Superior temporal gyrus (tissue), 1 donor: ENCODE measurements around the gene CDC42EP1.

ENCODE experiments used
- DNase-seq: peaks from one replicate; pipeline ENCODE4 v3.0.0-alpha.2; 2016; ENCODE audit errors: extremely low spot score

Gene CDC42EP1

DNA sequence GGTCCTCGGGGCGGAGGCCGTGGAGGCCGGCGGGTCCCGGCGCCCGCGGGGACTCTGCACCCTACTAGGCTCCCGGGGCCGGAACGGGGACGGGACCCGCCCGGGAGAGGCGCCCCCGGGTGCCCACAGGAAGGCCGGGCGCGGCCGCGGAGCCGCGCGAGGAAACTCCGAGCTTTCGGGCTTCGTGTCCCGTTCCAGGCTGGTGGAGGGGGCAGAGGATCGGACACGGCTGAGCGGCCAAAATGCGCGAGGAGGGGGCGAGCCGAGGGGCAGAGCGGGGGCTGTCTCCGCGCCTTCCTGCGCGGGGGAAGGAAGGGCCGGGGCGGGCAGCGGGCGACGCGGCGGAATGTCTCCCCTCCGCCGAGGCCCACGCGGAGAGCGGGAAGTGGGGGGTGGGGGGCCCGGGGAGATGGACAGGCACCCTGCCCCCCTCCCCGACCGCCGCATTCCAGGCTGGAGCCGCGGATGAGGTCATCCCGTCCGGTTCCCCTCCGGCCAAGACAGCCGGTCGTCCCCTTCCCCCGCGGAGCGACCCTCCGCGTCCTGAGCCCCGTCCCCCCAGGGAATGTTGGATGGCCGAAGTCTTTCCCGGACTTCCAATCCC lies 430 bp downstream of the CDC42EP1 start:
- no peak for DNase-seq

DNA sequence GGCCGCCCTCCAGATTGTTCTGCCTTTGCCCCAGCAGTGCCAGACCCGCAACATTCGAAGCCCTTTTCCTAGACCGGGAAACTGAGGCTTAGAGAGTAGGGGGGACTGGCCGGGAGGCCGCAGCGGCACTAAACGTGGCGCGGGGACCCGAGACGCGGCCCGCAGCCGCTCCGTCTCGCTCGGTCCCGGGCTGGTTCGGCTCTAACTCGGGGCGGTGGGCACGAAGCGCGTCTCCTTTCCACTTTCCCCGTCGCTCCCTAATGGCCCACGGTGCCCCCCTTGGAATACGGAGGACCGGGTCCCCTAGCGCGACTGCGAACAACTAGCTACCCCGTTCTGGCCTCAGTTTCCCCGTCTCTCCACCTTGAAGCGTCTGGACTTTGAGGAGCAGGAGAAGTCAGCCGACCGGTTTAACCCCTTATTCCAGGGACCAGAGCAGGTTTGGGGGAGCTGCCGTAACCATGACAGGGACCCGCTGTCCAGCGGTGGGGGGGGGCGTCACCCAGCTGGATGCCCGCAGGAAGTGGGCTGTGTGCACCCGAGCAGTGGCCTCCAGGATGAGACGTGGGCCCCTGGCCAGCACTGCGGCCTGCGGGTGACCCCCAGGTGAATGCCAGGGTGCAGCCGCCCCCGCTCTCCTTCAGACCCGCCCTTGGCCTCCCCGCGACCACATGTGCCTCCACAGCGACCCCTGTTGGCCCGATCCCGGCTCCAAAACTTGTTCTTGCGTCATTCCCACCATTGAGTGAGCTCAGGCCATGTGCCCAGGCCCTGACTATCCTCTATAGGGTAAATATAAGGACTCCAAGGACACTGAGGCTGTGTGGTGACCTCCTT lies 1.1 kb downstream of the CDC42EP1 start:
- DNase-seq = peak; percentile 94

GRCh38 chr22:37562049-37562875 lies 2.0 kb downstream of the CDC42EP1 start:
- DNase-seq = no peak

- DNase-seq = peak; percentile 97
These were observed 3.1 kb downstream of the CDC42EP1 start for GRCh38 chr22:37563153-37564081.

DNA sequence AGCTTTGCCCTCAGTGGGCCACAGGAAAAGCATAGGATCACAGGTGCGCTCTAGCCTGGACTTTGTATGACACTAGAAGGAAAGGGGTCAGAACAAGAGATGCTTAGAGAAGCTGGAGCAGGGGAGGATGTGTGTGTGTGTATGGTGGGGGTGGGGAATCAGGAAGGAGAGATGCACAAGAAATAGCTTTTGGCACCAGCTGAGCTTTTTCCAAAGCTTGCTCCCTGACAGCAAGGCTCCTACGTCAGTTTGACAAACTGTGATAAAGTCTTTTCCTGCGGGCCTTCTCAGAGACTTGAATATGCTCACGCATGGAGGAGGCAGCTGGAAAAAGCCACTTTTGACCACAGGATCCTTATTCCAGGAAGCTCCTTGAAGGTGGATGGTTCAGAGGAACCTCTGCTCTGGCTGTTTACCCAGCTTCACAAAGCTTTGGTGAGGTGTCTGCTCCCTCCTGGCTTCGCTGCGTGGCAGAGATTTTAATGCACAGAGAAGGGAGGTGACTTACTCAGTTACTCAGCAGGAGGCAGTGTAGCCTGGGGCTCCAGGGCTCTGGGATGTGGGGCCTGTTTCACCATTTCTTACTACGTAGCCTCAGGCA lies 3.9 kb downstream of the CDC42EP1 start:
- peak; percentile 55 for DNase-seq

DNA sequence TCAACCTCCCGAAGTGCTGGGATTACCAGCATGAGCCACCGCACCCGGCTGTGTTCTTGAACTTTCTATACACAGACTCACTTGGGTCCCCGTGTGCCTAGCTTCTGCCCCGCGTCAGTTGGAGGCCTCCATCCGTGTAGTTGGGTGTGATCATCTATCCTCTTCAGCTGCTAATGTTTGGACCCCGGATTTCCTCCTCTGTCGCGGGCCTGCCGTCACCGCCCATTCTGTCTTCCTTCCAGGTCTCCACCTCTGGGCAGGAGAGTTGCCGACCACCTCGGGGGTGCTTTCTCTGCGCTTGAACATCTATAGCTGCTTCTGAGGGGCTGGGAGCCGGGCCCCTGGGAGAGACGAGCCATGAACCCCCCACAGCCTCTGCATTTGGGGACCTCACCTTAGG lies 5.5 kb downstream of the CDC42EP1 start:
- no peak for DNase-seq

GRCh38 chr22:37566329-37566837 lies 6.1 kb downstream of the CDC42EP1 start:
- no peak for DNase-seq

- peak; percentile 88 for DNase-seq
These were observed 6.9 kb downstream of the CDC42EP1 start for GRCh38 chr22:37566903-37567798.

DNA sequence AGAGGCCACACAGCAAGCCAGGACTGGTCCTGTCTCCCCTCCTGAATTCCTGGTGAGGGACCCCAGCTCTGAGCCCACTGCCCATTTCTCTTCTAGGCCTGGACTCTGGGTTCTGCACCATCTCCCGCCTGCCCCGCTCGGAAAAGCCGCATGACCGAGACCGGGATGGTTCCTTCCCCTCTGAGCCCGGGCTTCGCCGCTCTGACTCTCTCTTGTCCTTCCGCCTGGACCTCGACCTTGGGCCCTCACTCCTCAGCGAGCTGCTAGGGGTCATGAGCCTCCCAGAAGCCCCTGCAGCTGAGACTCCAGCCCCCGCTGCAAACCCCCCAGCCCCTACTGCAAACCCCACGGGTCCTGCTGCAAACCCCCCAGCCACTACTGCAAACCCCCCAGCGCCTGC lies 7.7 kb downstream of the CDC42EP1 start:
- DNase-seq = no peak

DNA sequence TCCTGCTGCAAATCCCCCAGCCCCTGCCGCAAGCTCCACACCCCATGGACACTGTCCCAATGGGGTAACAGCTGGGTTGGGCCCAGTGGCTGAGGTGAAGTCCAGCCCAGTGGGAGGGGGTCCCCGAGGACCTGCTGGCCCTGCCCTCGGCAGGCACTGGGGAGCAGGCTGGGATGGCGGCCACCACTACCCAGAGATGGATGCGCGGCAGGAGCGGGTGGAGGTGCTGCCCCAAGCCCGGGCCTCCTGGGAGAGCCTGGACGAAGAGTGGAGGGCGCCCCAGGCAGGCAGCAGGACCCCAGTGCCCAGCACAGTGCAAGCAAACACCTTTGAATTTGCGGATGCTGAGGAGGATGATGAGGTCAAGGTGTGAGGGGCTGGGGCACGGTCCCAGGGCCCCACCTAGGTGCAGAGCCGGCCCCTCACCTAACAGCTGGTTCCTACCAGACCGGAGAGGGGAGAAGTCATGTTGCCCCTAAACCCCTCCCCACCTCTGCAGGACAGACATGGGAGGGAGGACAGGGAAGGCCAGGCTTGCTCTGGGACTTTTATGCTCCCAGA lies 8.2 kb downstream of the CDC42EP1 start:
- no peak for DNase-seq

GRCh38 chr22:37569009-37569920 lies 9.0 kb downstream of the CDC42EP1 start:
- peak; percentile 85 for DNase-seq

DNA sequence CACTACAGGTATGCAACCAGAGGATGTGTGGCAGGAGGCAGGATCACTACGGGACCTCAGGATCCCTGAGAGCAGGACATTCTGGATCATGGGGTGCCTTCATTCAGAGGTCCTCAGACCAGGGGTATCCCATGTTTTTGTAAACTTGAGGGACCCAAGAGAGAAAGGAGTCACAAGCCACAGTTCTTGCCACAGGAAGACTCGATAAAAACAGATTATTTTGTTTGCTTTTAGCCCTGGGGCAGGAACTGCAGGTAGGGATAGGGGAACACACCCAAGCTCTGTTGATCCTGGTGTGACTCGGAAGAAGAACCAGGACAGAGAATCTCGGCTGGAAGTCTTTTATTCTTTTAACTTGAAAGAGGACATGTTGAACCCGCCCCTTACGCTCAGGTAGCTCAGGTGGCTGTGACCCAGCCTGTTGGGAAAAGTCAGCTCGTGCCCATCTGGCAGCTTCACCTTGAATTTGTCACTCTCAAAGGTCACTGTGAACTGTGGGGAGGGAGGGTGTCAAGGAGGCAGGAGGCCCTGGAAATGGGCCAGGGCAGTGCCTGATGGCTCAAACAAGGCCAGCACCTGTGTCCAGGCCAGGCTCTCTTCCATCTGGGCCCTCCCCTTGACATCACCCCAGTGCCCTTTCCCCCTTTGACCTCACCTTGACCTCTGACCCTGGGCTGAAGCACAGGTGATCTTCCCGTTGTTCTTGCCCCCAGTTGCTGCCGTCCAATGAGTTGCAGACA lies 9.8 kb downstream of the CDC42EP1 start:
- peak; percentile 46 for DNase-seq

GRCh38 chr22:37570661-37570976 lies 10.3 kb downstream of the CDC42EP1 start:
- no peak for DNase-seq

DNA sequence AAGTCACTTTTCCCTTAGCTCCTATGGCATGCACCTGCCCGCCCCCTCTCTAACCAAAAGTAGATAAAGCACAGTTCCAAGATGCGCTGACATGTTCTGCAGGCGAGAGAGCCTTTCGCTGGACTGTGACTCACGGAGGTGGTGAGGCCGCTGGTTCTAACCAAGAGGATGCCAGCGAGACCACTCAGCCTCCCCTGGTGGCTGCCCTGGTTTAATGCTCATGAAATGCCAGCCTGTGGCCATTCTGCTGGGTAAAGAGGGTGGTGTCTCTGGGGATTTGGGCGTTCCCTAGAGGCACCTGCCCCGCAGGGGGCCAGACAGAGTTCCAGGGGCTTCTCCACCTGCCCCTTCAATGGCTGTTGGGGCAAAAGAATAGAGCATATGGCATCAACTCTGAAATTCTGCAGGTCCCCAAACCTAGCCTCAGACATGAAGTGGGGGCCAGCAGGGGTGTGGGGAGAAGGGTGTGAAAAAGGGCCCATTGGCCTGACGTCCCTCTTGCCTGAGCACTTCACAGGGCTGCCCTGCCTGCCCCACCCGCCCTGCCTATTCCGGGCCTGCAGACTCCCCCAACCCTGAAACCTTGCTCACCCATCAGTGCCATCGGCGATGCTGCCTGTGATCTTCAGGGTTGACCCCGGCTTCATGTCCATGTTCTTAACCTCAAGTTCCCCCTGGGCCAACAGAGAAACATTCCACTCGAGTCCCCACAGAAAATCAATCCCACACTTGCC lies 11.1 kb downstream of the CDC42EP1 start:
- no peak for DNase-seq

DNA sequence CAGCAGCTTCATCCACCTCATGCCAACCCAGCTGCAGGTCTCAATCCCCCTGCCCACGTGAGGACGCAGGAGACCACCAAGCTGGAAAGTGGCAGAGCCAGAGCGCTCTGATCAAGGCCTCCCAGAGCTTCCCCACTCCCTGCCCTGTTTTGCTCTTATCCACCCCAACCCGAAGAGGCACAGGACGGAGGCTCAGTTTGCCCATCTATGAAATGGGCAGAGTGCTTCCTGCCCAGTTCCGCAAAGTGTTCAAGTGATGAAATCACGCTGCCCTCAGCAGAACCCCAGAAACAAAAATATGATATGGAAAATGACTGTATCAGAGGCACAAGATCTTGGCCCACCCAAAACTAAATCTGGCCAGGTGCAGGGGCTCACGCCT lies 11.7 kb downstream of the CDC42EP1 start:
- no peak for DNase-seq

DNA sequence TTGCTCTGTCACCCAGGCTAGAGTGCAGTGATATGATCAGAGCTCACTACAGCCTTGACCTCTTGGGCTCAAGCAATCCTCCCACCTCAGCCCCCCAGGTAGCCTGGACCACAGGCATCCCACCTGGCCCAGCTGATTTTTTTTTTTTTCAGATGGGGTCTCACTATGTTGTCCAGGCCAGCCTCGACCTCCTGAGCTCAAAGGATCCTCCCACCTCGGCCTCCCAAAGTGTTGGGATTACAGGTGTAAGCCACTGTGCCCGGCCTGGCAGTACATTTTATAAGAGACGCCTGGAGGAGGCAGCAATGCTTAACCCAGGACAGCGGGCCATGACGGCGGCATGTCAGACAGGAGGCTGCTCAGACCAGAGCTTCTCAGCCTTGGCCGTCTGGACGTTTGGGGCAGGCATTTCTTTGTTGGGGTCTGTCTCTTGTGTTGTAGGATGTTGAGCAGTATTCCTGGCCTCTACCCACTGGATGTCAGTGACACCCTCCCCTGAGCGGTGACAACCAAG lies 15.3 kb downstream of the CDC42EP1 start:
- no peak for DNase-seq

- DNase-seq = no peak
These were observed 17.7 kb downstream of the CDC42EP1 start for GRCh38 chr22:37578002-37578401.
